Activated CD4-positive, alpha-beta T cell treated with anti-CD3 and anti-CD28 coated beads for 24 hours (primary cell): Measurements from ENCODE around the gene FAR1.
"Not testable (repeated sequence)": the region's sequence is repeated elsewhere in the genome, so short reads cannot be mapped to it uniquely, and the experiment has no call there.

Source experiments
- DNase-seq, 2 donors: peaks; one replicate each; pipeline ENCODE4 v3.0.0-alpha.2; 2020; ENCODE audit warnings: low read depth in 2 of 2

Gene FAR1

DNA sequence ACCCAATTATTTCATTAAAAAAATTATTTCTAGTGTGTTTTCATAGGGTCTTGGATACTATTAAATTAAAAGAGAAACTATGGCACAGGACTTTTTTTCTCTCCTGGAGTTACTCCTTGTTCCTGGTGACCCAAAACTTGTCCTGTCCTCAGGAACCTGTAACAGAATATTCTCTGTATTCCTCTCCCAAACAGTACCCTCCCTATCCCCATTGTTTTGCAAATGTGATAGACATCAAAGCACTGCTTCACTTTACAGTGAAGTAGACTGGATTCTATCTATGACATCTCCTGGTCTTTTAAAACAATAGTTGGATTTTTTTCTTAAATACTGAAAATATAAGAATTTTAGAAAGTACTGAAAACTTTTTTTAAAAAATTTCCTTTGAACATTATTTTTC, 37.2 kb downstream of the FAR1 start:
- no peak for DNase-seq

- no peak for DNase-seq
Observed at GRCh38 chr11:13713982-13714381, 45.5 kb downstream of the FAR1 start.

DNA sequence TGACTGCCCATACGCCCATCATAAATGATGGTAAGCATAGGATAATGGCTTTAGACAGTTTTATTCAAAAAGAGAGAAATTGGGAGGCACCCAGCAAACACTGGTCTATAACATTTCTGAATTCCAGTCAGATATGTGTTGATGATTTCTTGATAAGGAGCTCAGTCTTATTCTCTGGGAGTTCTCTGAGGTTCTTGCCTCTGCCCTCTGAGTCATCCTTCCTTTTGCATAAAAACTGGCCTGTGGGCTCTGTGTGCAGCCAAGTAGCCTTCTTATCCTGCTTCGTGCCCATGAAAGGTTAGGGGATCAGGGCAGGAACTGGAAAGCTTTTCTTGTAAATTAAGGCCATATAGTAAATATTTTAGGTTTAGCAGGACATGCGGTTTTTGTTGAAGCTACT, 48.9 kb downstream of the FAR1 start:
- DNase-seq: no peak

DNA sequence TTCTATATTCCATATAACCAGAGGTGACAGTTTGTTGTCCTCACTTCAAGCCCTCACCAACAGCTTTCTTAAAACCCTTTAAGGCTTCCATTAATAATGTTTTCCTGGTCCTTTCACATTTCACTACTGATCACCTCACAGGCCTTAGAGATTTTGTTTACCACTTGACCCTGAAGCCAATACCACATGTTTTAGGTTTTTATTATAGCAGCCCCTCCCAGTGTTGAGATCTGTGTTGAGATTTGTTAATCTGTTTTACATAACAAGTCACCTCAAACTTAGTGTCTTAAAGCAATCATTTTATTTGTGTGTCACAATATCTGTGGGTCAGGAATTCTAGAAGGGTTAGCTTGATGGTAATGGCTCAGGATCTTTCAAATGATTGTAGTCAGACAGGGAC, 49.9 kb downstream of the FAR1 start:
- no peak for DNase-seq

DNA sequence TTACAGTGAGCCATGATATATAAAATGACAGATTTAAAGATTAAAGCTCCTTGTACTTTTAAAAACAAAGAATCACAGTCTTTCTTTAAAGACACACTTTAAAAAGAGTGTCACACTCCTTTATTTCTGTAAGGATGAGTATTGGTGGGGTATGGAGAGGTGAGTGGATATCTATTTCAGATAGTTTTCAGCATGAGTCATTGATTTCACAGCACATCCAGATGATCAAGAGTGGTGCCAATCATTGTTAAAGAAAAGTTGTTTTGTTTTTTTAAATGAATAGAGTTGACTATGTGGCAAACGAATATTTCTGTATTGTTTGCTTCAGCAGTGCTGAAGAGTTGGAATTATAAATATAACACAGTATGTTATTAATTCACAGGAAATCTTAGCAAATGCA, 52.5 kb downstream of the FAR1 start:
- DNase-seq: no peak

- DNase-seq: no peak
Observed at GRCh38 chr11:13721760-13722159, 53.3 kb downstream of the FAR1 start.

- no peak for DNase-seq
Observed at GRCh38 chr11:13726456-13726855, 58.0 kb downstream of the FAR1 start.

- DNase-seq: no peak
Observed at GRCh38 chr11:13728076-13728475, 59.6 kb downstream of the FAR1 start.

DNA sequence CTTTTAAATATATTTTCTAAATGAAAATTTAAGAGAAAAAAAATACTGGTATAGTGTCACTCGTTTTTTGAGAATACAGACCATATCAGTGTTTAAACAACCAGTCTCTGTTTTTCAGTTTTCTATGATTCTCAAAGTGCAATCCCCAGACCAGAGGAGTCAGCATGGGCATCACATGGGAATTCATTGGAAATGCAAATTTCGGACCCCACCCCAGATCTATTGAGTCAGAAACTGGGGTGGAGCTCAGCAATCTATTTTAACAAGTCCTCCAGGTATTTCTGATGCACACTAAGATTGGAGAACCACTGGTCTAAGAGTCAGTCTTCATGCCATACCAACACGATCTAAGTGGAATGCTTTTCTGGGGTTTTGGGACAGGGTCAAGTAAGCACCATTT, 66.1 kb downstream of the FAR1 start:
- no peak for DNase-seq

- DNase-seq: no peak
Observed at GRCh38 chr11:13745165-13745564, 76.7 kb downstream of the FAR1 start.

DNA sequence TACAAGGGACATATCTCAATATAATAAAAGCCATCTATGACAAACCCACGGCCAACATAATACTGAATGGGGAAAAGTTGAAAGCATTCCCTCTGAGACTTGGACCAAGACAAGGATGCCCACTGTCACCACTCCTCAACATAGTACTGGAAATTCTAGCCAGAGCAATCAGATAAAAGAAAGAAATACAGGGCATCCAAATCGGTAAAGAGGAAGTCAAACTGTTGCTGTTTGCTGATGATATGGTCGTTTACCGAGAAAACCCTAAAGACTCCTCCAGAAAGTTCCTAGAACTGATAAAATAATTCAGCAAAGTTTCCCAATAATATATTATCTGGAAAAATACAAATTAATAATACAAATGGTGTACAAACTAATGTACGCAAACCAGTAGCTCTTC, 84.8 kb downstream of the FAR1 start:
- not testable (repeated sequence) for DNase-seq

GRCh38 chr11:13759050-13759449, 90.6 kb downstream of the FAR1 start:
- DNase-seq: no peak

- no peak for DNase-seq
Observed at GRCh38 chr11:13760115-13760514, 91.6 kb downstream of the FAR1 start.

GRCh38 chr11:13761250-13761649, 92.8 kb downstream of the FAR1 start:
- DNase-seq: no peak

DNA sequence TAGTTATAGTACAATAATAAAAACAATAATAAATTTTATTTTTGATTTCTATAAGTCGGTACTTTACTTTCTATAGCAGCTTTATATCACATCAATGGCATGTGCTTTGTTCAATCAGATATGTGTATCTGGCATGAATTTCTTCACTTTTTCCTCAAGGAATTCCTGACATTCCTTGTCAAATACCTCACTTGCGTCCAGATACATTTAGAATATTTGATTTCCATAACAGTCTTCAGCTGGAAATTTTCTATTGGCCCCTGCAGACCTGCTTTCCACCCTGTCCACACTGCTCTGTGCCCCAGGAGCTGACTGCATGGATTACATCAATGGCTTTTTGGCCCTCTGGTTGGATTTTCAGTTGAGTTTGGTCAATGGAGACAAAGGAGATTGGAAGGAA, 93.2 kb downstream of the FAR1 start:
- no peak for DNase-seq

- DNase-seq: no peak
Observed at GRCh38 chr11:13762718-13763117, 94.2 kb downstream of the FAR1 start.

DNA sequence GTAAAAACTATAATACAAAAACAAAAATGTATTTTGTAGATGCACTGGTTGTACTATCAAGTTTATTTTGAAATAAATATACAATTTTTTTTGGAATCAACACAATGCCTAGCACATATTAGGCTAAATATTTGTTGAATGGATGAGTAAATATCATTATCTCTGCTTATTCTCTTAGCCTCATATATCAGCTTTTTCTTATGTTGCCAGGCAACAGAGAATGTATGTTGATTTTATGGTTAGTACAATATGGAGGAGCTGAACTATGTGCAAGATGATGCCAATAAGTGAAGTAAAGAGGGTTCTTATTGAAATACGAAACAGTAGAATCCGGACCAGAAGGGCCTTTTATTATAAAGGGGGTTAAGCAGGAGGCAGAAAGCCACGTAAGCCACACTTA, 94.9 kb downstream of the FAR1 start:
- no peak for DNase-seq

GRCh38 chr11:13765886-13766285, 97.4 kb downstream of the FAR1 start:
- no peak for DNase-seq

- no peak for DNase-seq
Observed at GRCh38 chr11:13767471-13767870, 99.0 kb downstream of the FAR1 start.

DNA sequence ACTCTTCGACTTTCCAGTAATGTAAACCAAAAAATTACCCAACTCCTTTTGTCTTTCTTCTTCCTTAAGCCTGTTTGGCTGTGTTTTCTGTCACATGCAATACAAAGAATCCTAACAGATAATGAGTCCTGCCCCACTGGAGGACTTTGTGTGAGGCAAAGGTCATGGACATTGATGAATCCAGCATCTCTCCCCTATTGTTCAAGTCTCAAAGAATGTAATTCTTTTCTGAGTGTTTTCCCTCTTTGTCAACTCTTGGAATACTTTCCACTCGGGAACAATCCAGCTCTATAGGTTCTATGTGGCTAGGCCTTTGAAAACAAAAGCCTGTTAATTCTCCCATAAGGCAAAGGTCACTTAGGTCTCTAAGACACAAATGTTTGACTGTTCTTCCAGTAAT, 100.7 kb downstream of the FAR1 start:
- DNase-seq: no peak

DNA sequence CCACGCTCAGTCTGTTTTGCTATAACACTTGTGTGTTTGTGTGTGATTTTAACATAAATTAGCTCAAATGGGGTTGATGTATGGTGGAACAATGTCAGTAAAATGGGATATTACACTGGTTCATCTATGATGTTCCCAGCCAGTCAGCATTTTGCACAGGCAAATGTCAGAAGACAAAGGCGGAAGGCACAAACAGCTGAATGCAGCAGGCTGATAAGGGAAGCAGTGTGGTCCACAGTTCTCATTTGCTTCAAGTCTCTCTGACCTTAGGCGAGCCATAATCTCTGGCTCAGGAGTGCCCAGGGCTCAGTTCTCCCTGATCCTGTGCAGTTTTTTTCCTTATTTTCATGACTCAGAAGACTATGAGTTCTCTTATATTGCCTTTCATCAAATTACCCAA, 102.7 kb downstream of the FAR1 start:
- no peak for DNase-seq

- peak in 1 of 2 donors; percentile 10 for DNase-seq
Observed at GRCh38 chr11:13772223-13773046, 104.0 kb downstream of the FAR1 start.

- no peak for DNase-seq
Observed at GRCh38 chr11:13775471-13775870, 107.0 kb downstream of the FAR1 start.
